Heart left ventricle (tissue), 16 donors: ENCODE data around the gene FRMD6. TPM values are rescaled to one million over a fixed set of nuclear protein-coding genes. Genes with fewer than 3 reads are reported as not detected.

Experiments
- ATAC-seq, 4 donors: fragments of 200-7000 bp; cut with Tn5 transposase; one replicate each; pipeline ENCODE4 v1.9.1; 2020 to 2022; ENCODE audit warnings: moderate library complexity in 4 of 4, mild to moderate bottlenecking in 3 of 4, moderate number of reproducible peaks in 1 of 4
- DNase-seq, 5 donors: peaks; one replicate each; pipeline ENCODE4 v3.0.0-alpha.2; 2020
- H3K27ac ChIP-seq, 12 donors: fragments of 200-600 bp; sonication (generic) in 4 of 12; one replicate each; pipeline versions ENCODE4 v1.5.0 to v1.8.0; 2016 to 2022; ENCODE audit warnings: mild to moderate bottlenecking in 2 of 12
- H3K27me3 ChIP-seq, 9 donors: fragments of 200-600 bp; sonication (generic) in 2 of 9; one replicate each; pipeline versions ENCODE4 v1.5.1 to v1.8.0; 2016 to 2022; ENCODE audit warnings: mild to moderate bottlenecking in 3 of 9
- H3K36me3 ChIP-seq, 9 donors: fragments of 200-600 bp; sonication (generic) in 2 of 9; one replicate each; pipeline versions ENCODE4 v1.5.0 to v1.8.0; 2018 to 2022; ENCODE audit warnings: mild to moderate bottlenecking in 2 of 9
- H3K4me1 ChIP-seq, 12 donors: fragments of 200-600 bp; sonication (generic) in 4 of 12; one replicate each; pipeline versions ENCODE4 v1.5.0 to v1.8.0; 2016 to 2022; ENCODE audit warnings: mild to moderate bottlenecking in 3 of 12
- H3K4me3 ChIP-seq, 12 donors: fragments of 200-600 bp; sonication (generic) in 4 of 12; one replicate each; pipeline versions ENCODE4 v1.5.0 to v1.8.0; 2017 to 2022; ENCODE audit warnings: mild to moderate bottlenecking in 9 of 12, moderate library complexity in 4 of 12
- H3K9me3 ChIP-seq, 12 donors: fragments of 200-600 bp; sonication (generic) in 4 of 12; one replicate each; pipeline versions ENCODE4 v1.5.0 to v1.8.0; 2016 to 2022; ENCODE audit warnings: mild to moderate bottlenecking in 1 of 12
- CTCF ChIP-seq, 12 donors: fragments of 200-600 bp; sonication (generic) in 4 of 12; IDR thresholded peaks; one replicate each; pipeline versions ENCODE4 v1.5.0 to v1.8.0; 2018 to 2022; ENCODE audit warnings: antibody characterized with exemption in 12 of 12, mild to moderate bottlenecking in 5 of 12
- POLR2A ChIP-seq, 2 donors: fragments of 450-650 bp; IDR thresholded peaks; one replicate each; pipeline ENCODE4 v1.6.1; 2017; ENCODE audit warnings: antibody characterized with exemption in 2 of 2, mild to moderate bottlenecking in 2 of 2, moderate library complexity in 2 of 2
- WGBS, 4 donors: extraction: QIAGEN DNeasy Blood & Tissue Kit in 2 of 4; methylation state at CpG; one replicate each; pipeline versions ENCODE4 v1.1.5 to v1.1.7; 2013 to 2018; 5-methylcytosine and 5-hydroxymethylcytosine counted together
- intact Hi-C, 10 donors: fragments of 100-400 bp; cut with DNase I; formaldehyde crosslinking; loops; one replicate each; pipeline versions ENCODE4 v1.11.1 to v1.14.2; 2022
- polyA plus RNA-seq, 2 donors: library from polyadenylated mRNA; stranded (reverse); fragments of 200-250 nt; gene quantifications; one replicate each; pipeline ENCODE4 v1.2.3, GENCODE V29; 2013
- total RNA-seq, 9 donors: library from RNA; depleted of rRNA in 2 of 9; stranded (reverse); fragments of >200 nt in 2 of 9; fragmentation: NEBNext Ultra II Directional in 3 of 9; extraction: Animal tissue kit (Norgen Biotek cat#: 25700) in 3 of 9; gene quantifications; one replicate each; pipeline versions ENCODE4 v1.1.0 to v1.2.4, GENCODE V29; 2016 to 2023
- donor health status: ischemic (EF 13 %, LVEDD 7.1; RV severe dilation, severe dysfunction).
- donor health status: healthy with polysubstance abuse.
- donor health status: DM: no; HTN: yes; CAD: no.
- donor health status: DM: no; HTN: no; CAD: no.
- donor health status: ischemic (EF 25% LVEDD 6.9; RV normal size, moderate dysfunction).
- donor health status: ischemic (EF 25% LVEDD 5.7; RV mildly dilated, moderate dysfunction).
- donor health status: healthy.
- donor health status: DM: yes; HTN: yes; CAD: no.
- donor health status: ischemic (EF 35%, LVEDD 5.7; RV mildly dilated, moderate dysfunction).
- donor health status: nonischemic (EF 11% LVEDD 7.7; RV severe dilation, severe dysfunction).
- donor health status: DM: yes; HTN: yes; CAD: no.
- donor health status: PGD.
- donor health status: ischemic (EF 29% LVEDD 5.4; RV normal size, mild dysfunction).
- donor health status: nonischemic (EF 23%, LVEDD 6.1; RV moderate dilation, normal function).

The FRMD6 gene
- total and polyA plus RNA-seq, 11 donors, result 1.9 to 23.2 (median 8.9) TPM

GRCh38 chr14:51684760-51685159 lies 33.0 kb downstream of the FRMD6 start:
- H3K27me3 ChIP-seq, result no peaks in the 10 kb centered on the region
- no peaks in the 10 kb centered on the region for H3K9me3 ChIP-seq
- ATAC-seq, result no peak
- no peak for DNase-seq
- peaks cover 0 to 32% (median 0%) of the 10 kb centered on the region in 12 donors for H3K4me1 ChIP-seq
- H3K36me3 ChIP-seq, result peaks cover 0 to 3% (median 0%) of the 10 kb centered on the region in 9 donors
- H3K27ac ChIP-seq, result no peak overlapping the region
- H3K4me3 ChIP-seq, result no peak overlapping the region
- TF ChIP-seq POLR2A (IDR thresholded peaks at IDR 0.05) (no peak), CTCF (IDR thresholded peaks at IDR 0.05) (no peak)
- intact Hi-C loops, result no loop called here

- no peak for DNase-seq
- Histone ChIP-seq H3K4me1 (peaks cover 0 to 14% (median 0%) of the 10 kb centered on the region in 12 donors), H3K27ac (no peak overlapping the region), H3K27me3 (no peaks in the 10 kb centered on the region), H3K9me3 (no peaks in the 10 kb centered on the region), H3K4me3 (no peak overlapping the region), H3K36me3 (peaks cover 0 to 50% (median 0%) of the 10 kb centered on the region in 9 donors)
- 90 to 100% (median 97%) methylated on average over 1 of the region's 1 CpG for WGBS, 4 donors
- no peak for ATAC-seq
- intact Hi-C loops, result no loop called here
- TF ChIP-seq CTCF (IDR thresholded peaks at IDR 0.05) (no peak), POLR2A (IDR thresholded peaks at IDR 0.05) (no peak)
Observed at GRCh38 chr14:51691176-51691575, 39.5 kb downstream of the FRMD6 start.

GRCh38 chr14:51692646-51693045 lies 40.9 kb downstream of the FRMD6 start:
- H3K27me3 ChIP-seq, result no peaks in the 10 kb centered on the region
- TF ChIP-seq CTCF (IDR thresholded peaks at IDR 0.05), result no peak
- no peak for TF ChIP-seq POLR2A (IDR thresholded peaks at IDR 0.05)
- peaks cover 0 to 4% (median 0%) of the 10 kb centered on the region in 12 donors for H3K4me1 ChIP-seq
- intact Hi-C loops, result no loop called here
- DNase-seq (no peak), ATAC-seq (no peak)
- no peaks in the 10 kb centered on the region for H3K9me3 ChIP-seq
- peaks cover 0 to 50% (median 0%) of the 10 kb centered on the region in 9 donors for H3K36me3 ChIP-seq
- WGBS, 4 donors, result 94 to 96% (median 96%) methylated on average over 3 of the region's 3 CpGs
- no peak overlapping the region for H3K27ac ChIP-seq
- H3K4me3 ChIP-seq, result no peak overlapping the region

- no peak for DNase-seq
- H3K27me3 ChIP-seq, result no peaks in the 10 kb centered on the region
- no peak for TF ChIP-seq POLR2A (IDR thresholded peaks at IDR 0.05)
- no peak for TF ChIP-seq CTCF (IDR thresholded peaks at IDR 0.05)
- H3K36me3 ChIP-seq, result peaks cover 0 to 45% (median 0%) of the 10 kb centered on the region in 9 donors
- H3K4me3 ChIP-seq, result no peak overlapping the region
- ATAC-seq, result no peak
- intact Hi-C loops, result no loop called here
- 80 to 94% (median 91%) methylated on average over 3 of the region's 3 CpGs for WGBS, 4 donors
- H3K9me3 ChIP-seq, result no peaks in the 10 kb centered on the region
- H3K27ac ChIP-seq, result no peak overlapping the region
- peaks cover 0 to 5% (median 0%) of the 10 kb centered on the region in 12 donors for H3K4me1 ChIP-seq
Observed at GRCh38 chr14:51697848-51698247, 46.1 kb downstream of the FRMD6 start.
